ENCODE results near the gene DCUN1D4.

The DCUN1D4 gene

DNA sequence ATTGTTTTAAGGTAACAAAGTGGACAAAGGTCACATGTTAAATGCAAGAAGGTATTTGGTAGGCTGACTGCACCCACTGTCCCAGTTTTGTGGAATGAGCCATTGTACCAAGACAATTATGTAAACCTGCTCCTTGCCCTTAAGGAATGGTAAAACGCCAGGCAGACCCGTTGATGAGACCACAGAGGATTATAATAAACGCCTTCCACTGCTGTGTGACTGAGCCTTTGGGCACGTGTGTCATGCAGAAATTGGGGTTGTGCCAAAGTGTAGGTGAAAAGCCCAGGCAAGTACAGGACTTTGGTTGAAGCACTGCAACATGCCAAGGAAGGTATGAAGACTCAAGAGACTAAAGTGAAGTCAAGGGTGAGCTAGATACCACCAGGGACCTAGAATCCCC, 117.5 kb downstream of the DCUN1D4 start:
- DNase-seq (ENCODE audit: low read depth in 1 of 2, low spot score in 1 of 2), result no peak

GRCh38 chr4:51963841-51964517, 121.0 kb downstream of the DCUN1D4 start:
- no peak for DNase-seq (ENCODE audit: low read depth in 1 of 2, low spot score in 1 of 2)

- DNase-seq (ENCODE audit: low read depth in 1 of 2, low spot score in 1 of 2), result no peak
Observed at GRCh38 chr4:51965862-51966261, 122.9 kb downstream of the DCUN1D4 start.
